IPS-18c (cell line): ENCODE measurements around the gene FNIP1.
"Not testable (repeated sequence)": the region's sequence is repeated elsewhere in the genome, so short reads cannot be mapped to it uniquely, and the experiment has no call there.

Source experiments
- H3K4me3 ChIP-seq: 2 replicates; pipeline ENCODE4 v1.7.0; 2013; ENCODE audit warnings: low read depth, mild to moderate bottlenecking, low read length, moderate library complexity; ENCODE audit not compliant: insufficient read depth
- H3K9me3 ChIP-seq: one replicate; pipeline ENCODE4 v1.6.1; 2013; ENCODE audit warnings: mild to moderate bottlenecking, low read length, moderate library complexity; ENCODE audit not compliant: control insufficient read depth, insufficient read depth

The FNIP1 gene

DNA sequence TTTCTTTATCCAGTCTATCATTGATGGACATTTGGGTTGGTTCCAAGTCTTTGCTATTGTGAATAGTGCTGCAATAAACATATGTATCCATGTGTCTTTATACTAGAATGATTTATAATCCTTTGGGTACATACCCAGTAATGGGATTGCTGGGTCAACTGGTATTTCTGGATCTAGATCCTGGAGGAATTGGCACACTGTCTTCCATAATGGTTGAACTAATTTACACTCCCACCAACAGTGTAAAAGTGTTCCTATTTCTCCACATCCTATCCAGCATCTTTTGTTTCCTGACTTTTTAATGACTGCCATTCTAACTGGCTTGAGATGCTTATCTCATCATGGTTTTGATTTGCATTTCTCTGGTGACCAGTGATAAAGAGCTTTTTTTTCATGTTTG is 72.7 kb downstream of the FNIP1 start:
- not testable (repeated sequence) for H3K4me3 ChIP-seq, H3K9me3 ChIP-seq

DNA sequence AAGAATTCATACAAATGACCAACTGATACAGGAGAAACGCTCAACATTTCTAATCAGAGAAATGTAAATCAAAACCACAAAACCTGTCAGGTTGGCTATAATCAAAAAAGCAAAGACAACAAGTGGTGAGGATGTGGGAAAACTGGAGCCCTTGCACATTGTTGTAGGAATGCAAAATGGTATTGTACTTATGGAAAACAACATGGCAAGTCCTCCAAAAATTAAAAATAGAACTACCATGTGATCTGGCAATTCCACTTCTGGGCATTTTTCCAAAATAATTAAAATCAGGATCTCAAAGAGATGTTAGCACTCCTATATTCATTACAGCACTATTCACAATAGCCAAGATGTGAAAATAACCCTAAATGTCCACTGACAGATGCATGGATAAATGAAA is 76.1 kb downstream of the FNIP1 start:
- Histone ChIP-seq H3K4me3 (no peak overlapping the region), H3K9me3 (no peaks in the 10 kb centered on the region)

DNA sequence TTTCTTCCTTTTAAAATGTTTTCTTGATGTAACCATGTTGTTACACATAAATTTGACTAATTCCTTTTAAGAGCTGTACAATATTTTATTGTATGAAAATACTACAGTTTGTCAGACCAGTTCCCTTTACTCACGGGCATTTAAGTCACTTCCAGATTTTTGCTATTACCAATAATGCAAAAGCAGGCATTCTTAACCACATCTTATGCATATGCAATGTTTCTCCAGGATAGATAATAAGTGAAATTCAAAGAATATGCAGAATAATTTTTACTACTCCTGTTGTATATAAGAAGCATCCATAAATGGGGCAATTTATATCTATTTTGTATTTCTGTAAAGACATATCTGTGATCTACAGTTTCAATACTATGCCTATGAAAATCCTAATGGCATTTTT is 77.3 kb downstream of the FNIP1 start:
- Histone ChIP-seq H3K4me3 (no peak overlapping the region), H3K9me3 (no peaks in the 10 kb centered on the region)

- H3K9me3 ChIP-seq: no peaks in the 10 kb centered on the region
- H3K4me3 ChIP-seq: no peak overlapping the region
Observed at GRCh38 chr5:131718487-131719014, 78.3 kb downstream of the FNIP1 start.

DNA sequence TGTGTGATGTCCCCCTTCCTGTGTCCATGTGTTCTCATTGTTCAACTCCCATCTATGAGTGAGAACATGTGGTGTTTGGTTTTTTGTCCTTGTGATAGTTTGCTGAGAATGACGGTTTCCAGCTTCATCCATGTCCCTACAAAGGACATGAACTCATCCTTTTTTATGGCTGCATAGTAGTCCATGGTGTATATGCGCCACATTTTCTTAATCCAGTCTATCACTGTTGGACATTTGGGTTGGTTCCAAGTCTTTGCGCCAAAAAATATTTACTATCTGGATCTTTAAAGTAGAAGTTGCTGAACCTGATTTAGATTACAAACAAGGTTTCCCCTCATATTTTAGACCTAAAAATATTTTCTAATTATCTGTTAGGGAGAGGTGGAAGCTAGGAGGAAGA is 79.7 kb downstream of the FNIP1 start:
- H3K4me3 ChIP-seq, H3K9me3 ChIP-seq: not testable (repeated sequence)

DNA sequence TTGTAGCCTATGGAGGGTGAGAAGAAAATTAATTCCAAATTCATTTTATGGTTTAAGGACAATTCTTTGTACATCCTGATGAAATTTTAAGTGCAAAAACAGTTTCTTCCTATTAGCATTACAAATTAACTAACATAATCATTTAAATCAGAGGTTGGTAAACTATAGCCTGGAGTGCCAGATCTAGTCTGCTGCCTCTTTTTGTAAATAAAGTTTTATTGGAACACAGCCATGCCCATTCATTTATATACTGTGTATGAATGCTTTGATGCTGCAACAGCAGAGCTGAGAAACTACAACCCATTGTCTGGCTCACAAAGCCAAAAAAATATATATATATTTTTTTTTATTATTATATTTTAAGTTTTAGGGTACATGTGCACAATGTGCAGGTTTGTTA is 80.2 kb downstream of the FNIP1 start:
- no peaks in the 10 kb centered on the region for H3K9me3 ChIP-seq

DNA sequence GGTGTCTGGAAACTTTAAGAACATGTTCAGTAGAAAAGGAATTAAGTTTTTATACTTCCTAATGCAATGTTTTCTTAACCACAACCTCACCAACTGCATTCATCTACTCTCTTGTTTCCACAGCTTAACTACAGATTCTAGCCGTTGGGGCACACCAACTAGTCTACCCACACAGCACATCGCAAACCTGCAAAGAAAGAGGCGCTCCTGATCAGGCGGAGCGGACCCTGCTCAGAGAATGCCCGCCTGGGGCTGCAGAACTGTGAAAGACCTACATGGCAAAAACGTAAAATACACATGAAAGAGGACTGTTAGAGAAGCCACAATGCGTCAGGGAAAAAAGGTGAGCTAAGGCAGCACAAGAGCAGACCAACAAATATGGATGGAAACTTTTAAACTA is 86.4 kb downstream of the FNIP1 start:
- Histone ChIP-seq H3K9me3 (no peaks in the 10 kb centered on the region), H3K4me3 (no peak overlapping the region)

More for the DNA sequence above, 80.2 kb downstream of the FNIP1 start:
- H3K4me3 ChIP-seq: no peak overlapping the region

GRCh38 chr5:131709043-131709442 is 87.8 kb downstream of the FNIP1 start:
- Histone ChIP-seq H3K9me3 (no peaks in the 10 kb centered on the region), H3K4me3 (no peak overlapping the region)

GRCh38 chr5:131706281-131706680 is 90.5 kb downstream of the FNIP1 start:
- Histone ChIP-seq H3K9me3 (no peaks in the 10 kb centered on the region), H3K4me3 (no peak overlapping the region)

GRCh38 chr5:131694926-131695325 is 101.9 kb downstream of the FNIP1 start:
- H3K9me3 ChIP-seq: no peaks in the 10 kb centered on the region
- H3K4me3 ChIP-seq: no peak overlapping the region

DNA sequence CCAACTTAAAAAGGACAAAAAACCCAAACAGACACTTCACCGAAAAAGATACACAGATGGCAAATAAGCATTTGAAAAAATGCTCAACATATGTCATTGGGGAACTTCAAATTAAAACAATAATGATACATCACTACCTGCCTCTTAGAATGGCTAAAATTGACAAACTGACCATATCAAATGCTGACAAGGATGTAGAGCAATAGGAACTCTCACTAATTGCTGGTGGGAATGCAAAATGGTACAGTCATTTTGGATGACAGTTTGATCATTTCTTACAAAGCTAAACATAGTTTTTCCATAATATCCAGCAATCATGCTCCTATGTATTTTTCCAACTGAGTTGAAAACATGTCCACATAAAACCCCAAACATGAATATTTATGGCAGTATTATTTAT is 102.9 kb downstream of the FNIP1 start:
- H3K4me3 ChIP-seq: no peak overlapping the region
- no peaks in the 10 kb centered on the region for H3K9me3 ChIP-seq

GRCh38 chr5:131685516-131686171 is 111.2 kb downstream of the FNIP1 start:
- Histone ChIP-seq H3K9me3 (no peaks in the 10 kb centered on the region), H3K4me3 (no peak overlapping the region)

GRCh38 chr5:131684595-131684994 is 112.2 kb downstream of the FNIP1 start:
- no peaks in the 10 kb centered on the region for H3K9me3 ChIP-seq
- no peak overlapping the region for H3K4me3 ChIP-seq

DNA sequence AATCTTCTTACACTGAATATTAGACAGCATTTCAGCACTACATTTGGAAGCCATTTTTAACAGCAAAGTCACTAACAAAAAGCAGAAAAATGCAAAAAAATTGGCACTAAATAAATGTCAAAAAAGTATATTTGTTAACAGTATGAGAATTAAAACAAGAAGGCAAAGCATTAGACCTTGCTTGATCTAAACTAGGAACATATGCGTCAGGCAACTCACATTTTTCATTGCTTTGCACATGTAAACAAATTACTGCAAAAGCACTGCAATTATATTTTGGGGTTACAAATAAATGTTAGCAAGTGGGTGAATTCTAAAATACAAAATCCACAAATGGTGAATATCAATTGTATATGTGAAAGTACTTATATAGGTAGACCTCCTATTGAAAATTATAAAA is 112.8 kb downstream of the FNIP1 start:
- Histone ChIP-seq H3K4me3 (no peak overlapping the region), H3K9me3 (no peaks in the 10 kb centered on the region)

- no peak overlapping the region for H3K4me3 ChIP-seq
- no peaks in the 10 kb centered on the region for H3K9me3 ChIP-seq
Observed at GRCh38 chr5:131682826-131683225, 114.0 kb downstream of the FNIP1 start.

DNA sequence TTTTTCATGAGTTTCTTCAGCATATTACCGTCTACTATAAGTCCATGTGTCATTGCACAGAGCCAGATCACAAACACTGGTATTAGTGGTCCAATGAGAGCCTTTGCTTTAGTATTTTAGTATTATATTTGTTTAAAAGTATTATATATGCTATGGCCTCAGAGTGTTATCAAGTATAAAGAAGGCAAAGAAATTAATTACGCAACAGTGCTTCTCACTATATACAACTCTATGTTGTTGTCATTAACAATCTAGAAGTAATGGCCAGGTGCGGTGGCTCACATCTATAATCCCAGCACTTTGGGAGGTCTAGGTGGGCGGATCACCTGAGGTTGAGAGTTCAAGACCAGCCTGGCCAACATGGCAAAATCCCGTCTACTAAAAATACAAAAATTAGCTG is 114.6 kb downstream of the FNIP1 start:
- no peaks in the 10 kb centered on the region for H3K9me3 ChIP-seq

DNA sequence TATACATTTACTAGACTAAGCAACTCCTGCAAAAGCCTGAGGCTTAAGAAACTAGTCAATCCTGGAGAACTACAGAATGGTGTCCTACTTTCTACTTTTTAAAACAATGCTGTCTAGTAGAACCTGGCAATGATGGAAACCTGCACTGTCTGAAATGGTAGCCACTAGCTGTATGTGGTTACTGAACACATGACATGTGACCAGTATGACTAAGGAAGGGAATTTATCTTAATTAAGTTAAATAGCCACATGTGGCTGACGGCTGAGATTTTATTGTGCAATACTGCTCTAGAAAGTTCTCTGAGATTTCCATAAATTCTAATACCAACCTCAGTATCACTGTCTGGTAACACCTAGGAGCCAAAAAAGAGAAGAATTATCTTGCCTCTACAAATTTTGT is 116.9 kb downstream of the FNIP1 start:
- no peaks in the 10 kb centered on the region for H3K9me3 ChIP-seq
- no peak overlapping the region for H3K4me3 ChIP-seq

More for the DNA sequence above, 114.6 kb downstream of the FNIP1 start:
- no peak overlapping the region for H3K4me3 ChIP-seq

GRCh38 chr5:131678273-131678672 is 118.5 kb downstream of the FNIP1 start:
- not testable (repeated sequence) for H3K9me3 ChIP-seq, H3K4me3 ChIP-seq

DNA sequence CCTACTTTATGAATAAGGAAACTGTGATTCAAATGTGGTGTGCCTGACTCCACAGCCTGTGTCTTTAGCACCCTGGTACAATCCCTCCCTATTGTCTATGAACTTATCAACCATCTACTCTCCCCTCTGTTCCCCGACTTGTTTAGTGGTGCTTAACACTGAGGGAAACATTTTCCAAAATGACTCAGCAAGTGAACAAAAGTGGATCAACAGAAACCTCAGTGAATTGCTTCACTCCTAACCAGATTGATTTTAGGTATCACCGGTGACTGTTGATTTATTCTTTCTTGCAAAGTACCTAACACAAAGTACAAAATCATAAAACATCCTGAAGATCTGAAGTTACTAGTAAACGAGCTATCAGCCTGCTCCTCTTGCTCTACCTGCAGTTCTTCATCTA is 119.7 kb downstream of the FNIP1 start:
- no peaks in the 10 kb centered on the region for H3K9me3 ChIP-seq
- H3K4me3 ChIP-seq: no peak overlapping the region
